ENCODE data around the gene ZNF195.

ZNF195 gene

DNA sequence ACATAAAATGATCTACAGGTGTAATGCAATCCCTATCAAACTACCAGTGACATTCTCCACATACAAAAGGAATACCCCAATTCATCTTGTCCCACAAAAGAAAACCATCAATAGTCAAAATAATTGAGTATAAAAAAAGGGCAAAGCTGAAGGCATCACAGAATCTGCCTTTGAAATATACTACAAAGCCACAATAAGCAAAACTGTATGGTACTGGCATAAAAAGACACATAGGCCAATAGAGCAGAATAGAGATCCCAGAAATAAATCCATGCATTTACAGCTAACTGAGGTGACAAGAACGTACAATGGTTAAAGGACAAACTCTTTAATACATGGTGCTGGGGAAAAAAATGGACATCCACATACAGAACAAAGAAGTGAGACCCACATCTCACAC is 31.8 kb downstream of the ZNF195 start:
- H3K27me3 ChIP-seq (ENCODE audit: low read depth, low read length) = no peaks in the 10 kb centered on the region
- H3K9me3 ChIP-seq (ENCODE audit: insufficient read depth, low read length) = 0 out of 2 replicates have a peak, but pooled peaks cover 3% of the 10 kb centered on the region
- no peak overlapping the region for H3K4me3 ChIP-seq (ENCODE audit: low read length)
- no peak overlapping the region for H3K9ac ChIP-seq (ENCODE audit: low read length)
- no peaks in the 10 kb centered on the region for H4K20me1 ChIP-seq (ENCODE audit: insufficient read depth, low read length)
- H3K4me1 ChIP-seq (ENCODE audit: low read length) = no peaks in the 10 kb centered on the region; the same call in 1 of the 2 replicates
- peaks cover 4% of the 10 kb centered on the region for H3K36me3 ChIP-seq (replicated peaks; ENCODE audit: low read depth, low read length)
- H2AFZ ChIP-seq (ENCODE audit: low read depth, low read length) = no peak overlapping the region
- no peak overlapping the region for H3K27ac ChIP-seq (ENCODE audit: low read length)
- no peaks in the 10 kb centered on the region for H3K79me2 ChIP-seq (ENCODE audit: low read length)
- H3K4me2 ChIP-seq (ENCODE audit: low read length) = no peak overlapping the region
- no peak for TF ChIP-seq EZH2phosphoT487 (IDR thresholded peaks at IDR 0.05; ENCODE audit: low read depth)
- TF ChIP-seq, protein P1, sequence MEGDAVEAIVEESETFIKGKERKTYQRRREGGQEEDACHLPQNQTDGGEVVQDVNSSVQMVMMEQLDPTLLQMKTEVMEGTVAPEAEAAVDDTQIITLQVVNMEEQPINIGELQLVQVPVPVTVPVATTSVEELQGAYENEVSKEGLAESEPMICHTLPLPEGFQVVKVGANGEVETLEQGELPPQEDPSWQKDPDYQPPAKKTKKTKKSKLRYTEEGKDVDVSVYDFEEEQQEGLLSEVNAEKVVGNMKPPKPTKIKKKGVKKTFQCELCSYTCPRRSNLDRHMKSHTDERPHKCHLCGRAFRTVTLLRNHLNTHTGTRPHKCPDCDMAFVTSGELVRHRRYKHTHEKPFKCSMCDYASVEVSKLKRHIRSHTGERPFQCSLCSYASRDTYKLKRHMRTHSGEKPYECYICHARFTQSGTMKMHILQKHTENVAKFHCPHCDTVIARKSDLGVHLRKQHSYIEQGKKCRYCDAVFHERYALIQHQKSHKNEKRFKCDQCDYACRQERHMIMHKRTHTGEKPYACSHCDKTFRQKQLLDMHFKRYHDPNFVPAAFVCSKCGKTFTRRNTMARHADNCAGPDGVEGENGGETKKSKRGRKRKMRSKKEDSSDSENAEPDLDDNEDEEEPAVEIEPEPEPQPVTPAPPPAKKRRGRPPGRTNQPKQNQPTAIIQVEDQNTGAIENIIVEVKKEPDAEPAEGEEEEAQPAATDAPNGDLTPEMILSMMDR (IDR thresholded peaks at IDR 0.05; ENCODE audit: low read depth, low read length) = no peak

DNA sequence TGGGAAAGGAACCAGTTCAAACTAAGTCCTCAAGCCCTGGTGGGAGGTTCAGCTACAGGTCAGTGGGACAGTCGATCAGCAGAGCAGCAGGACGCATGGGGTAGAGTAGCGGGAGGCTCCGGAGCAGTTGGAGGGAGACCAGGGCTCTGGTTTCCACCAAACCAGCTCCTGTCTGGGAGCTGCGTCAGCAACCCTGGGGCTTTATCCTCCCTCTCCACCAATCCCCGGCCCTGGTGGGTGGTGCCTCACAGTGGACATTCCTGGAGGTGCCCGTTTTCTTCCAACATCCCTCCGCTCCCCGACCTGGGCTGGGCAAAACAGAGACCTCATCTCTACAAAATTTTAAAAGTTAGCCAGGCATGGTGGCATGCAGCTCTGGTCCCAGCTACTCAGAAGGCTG is 32.4 kb downstream of the ZNF195 start:
- Histone ChIP-seq H3K9ac (ENCODE audit: low read length) (no peak overlapping the region), H3K27ac (ENCODE audit: low read length) (no peak overlapping the region), H3K4me3 (ENCODE audit: low read length) (no peak overlapping the region), H3K79me2 (ENCODE audit: low read length) (no peaks in the 10 kb centered on the region), H3K27me3 (ENCODE audit: low read depth, low read length) (no peaks in the 10 kb centered on the region), H3K36me3 (replicated peaks; ENCODE audit: low read depth, low read length) (peaks cover 4% of the 10 kb centered on the region), H4K20me1 (ENCODE audit: insufficient read depth, low read length) (no peaks in the 10 kb centered on the region), H3K9me3 (ENCODE audit: insufficient read depth, low read length) (0 out of 2 replicates have a peak, but pooled peaks cover 3% of the 10 kb centered on the region), H2AFZ (ENCODE audit: low read depth, low read length) (no peak overlapping the region), H3K4me2 (ENCODE audit: low read length) (no peak overlapping the region), H3K4me1 (ENCODE audit: low read length) (no peaks in the 10 kb centered on the region; the same call in 1 of the 2 replicates)
- no peak for TF ChIP-seq EZH2phosphoT487 (IDR thresholded peaks at IDR 0.05; ENCODE audit: low read depth)
- TF ChIP-seq, protein P1 (IDR thresholded peaks at IDR 0.05; ENCODE audit: low read depth, low read length) = no peak

DNA sequence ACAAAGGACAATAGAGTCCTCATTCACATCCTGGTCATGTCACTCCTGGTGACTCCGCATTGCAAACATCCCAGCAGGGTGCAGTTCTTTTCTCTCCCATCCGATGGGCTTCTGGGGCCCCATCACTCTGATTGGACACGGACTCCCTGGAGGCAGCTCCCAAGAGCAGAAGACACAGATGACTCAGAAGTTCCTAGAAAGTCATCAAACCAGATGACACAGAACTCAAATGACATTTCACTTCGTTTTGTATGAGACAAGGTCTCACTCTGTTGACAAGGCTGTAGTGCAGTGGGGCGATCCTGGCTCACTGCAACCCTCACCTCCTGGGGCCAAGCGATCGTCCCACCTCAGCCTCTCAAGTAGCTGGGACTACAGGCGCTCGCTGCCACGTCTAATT is 33.2 kb downstream of the ZNF195 start:
- 0 out of 2 replicates have a peak, but pooled peaks cover 3% of the 10 kb centered on the region for H3K9me3 ChIP-seq (ENCODE audit: insufficient read depth, low read length)
- no peak overlapping the region for H3K4me3 ChIP-seq (ENCODE audit: low read length)
- H3K4me2 ChIP-seq (ENCODE audit: low read length) = no peak overlapping the region
- H4K20me1 ChIP-seq (ENCODE audit: insufficient read depth, low read length) = no peaks in the 10 kb centered on the region
- H3K27ac ChIP-seq (ENCODE audit: low read length) = no peak overlapping the region
- peaks cover 4% of the 10 kb centered on the region for H3K36me3 ChIP-seq (replicated peaks; ENCODE audit: low read depth, low read length)
- H3K27me3 ChIP-seq (ENCODE audit: low read depth, low read length) = no peaks in the 10 kb centered on the region
- H3K9ac ChIP-seq (ENCODE audit: low read length) = no peak overlapping the region
- no peaks in the 10 kb centered on the region; the same call in 1 of the 2 replicates for H3K4me1 ChIP-seq (ENCODE audit: low read length)
- no peak overlapping the region for H2AFZ ChIP-seq (ENCODE audit: low read depth, low read length)
- no peaks in the 10 kb centered on the region for H3K79me2 ChIP-seq (ENCODE audit: low read length)
- TF ChIP-seq EZH2phosphoT487 (IDR thresholded peaks at IDR 0.05; ENCODE audit: low read depth) = no peak
- TF ChIP-seq, protein P1 (IDR thresholded peaks at IDR 0.05; ENCODE audit: low read depth, low read length) = no peak

DNA sequence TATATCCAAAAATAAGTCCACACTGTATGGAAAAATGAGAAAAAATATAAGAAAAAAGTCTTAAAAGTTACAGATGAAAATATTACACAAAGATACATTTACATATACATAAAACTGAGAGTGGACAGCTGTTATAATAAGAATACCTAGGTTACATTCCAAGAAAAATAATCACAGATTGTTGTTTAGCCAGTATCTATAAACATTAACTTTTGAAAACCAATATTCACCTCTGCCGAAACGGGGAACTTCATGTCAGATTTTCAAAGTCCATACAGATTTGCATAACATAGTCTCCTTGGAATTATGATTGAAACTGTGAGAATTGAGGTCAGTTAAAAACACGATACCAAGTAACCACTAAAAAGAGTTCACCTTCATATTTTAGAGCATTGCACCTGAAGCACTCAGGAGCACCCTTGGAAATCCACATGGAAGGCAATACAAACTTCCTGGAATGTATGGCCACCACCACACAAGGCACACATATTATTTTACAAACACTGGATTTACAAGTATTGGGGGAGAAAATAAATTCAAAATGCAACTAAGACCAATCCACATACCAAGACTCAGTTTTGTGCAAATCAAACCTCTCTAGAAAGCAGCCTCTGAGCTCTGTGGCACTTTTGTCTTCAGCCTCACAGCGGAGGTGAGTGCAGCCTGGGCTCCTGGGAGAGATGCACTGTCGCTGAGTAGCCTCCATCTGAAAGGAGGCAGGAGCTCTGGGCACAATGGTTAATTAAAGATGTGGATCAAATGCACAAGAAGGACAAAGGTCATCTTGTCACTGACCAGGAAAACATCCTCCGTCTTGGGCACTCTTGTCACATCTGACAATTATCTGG is 34.4 kb downstream of the ZNF195 start:
- H3K79me2 ChIP-seq (ENCODE audit: low read length) = no peaks in the 10 kb centered on the region
- H4K20me1 ChIP-seq (ENCODE audit: insufficient read depth, low read length) = no peaks in the 10 kb centered on the region
- peaks cover 4% of the 10 kb centered on the region for H3K36me3 ChIP-seq (replicated peaks; ENCODE audit: low read depth, low read length)
- H3K9ac ChIP-seq (ENCODE audit: low read length) = no peak overlapping the region
- H2AFZ ChIP-seq (ENCODE audit: low read depth, low read length) = no peak overlapping the region
- H3K4me2 ChIP-seq (ENCODE audit: low read length) = no peak overlapping the region
- no peaks in the 10 kb centered on the region; the same call in 1 of the 2 replicates for H3K4me1 ChIP-seq (ENCODE audit: low read length)
- no peak for TF ChIP-seq EZH2phosphoT487 (IDR thresholded peaks at IDR 0.05; ENCODE audit: low read depth)
- TF ChIP-seq, protein P1 (IDR thresholded peaks at IDR 0.05; ENCODE audit: low read depth, low read length) = no peak
- H3K27me3 ChIP-seq (ENCODE audit: low read depth, low read length) = no peaks in the 10 kb centered on the region
- H3K27ac ChIP-seq (ENCODE audit: low read length) = no peak overlapping the region
- H3K9me3 ChIP-seq (ENCODE audit: insufficient read depth, low read length) = 0 out of 2 replicates have a peak, but pooled peaks cover 3% of the 10 kb centered on the region
- H3K4me3 ChIP-seq (ENCODE audit: low read length) = no peak overlapping the region
